Activated T-cell treated with anti-CD3 and anti-CD28 coated beads, Interleukin-2, amount 50 U/mL, for 1 hour (primary cell): Measurements from ENCODE around the gene IL4R.

ENCODE experiments used
- DNase-seq: peaks from one replicate; pipeline ENCODE4 v3.0.0-alpha.2; 2020

IL4R gene

GRCh38 chr16:27363246-27363632 is 49.5 kb downstream of the IL4R start:
- DNase-seq: no peak

GRCh38 chr16:27363797-27364196 is 50.0 kb downstream of the IL4R start:
- DNase-seq: no peak

GRCh38 chr16:27364493-27365141 is 50.8 kb downstream of the IL4R start:
- no peak for DNase-seq

GRCh38 chr16:27365142-27366089 is 51.6 kb downstream of the IL4R start:
- no peak for DNase-seq

GRCh38 chr16:27366687-27367460 is 53.1 kb downstream of the IL4R start:
- peak; percentile 71 for DNase-seq

GRCh38 chr16:27367461-27368357 is 53.9 kb downstream of the IL4R start:
- peak; percentile 88 for DNase-seq

- no peak for DNase-seq
These were observed 54.6 kb downstream of the IL4R start for GRCh38 chr16:27368358-27368722.

GRCh38 chr16:27369806-27370205 is 56.0 kb downstream of the IL4R start:
- no peak for DNase-seq

- DNase-seq: no peak
These were observed 56.5 kb downstream of the IL4R start for GRCh38 chr16:27370318-27370717.

GRCh38 chr16:27373312-27373711 is 59.5 kb downstream of the IL4R start:
- DNase-seq: no peak

GRCh38 chr16:27374221-27374803 is 60.5 kb downstream of the IL4R start:
- no peak for DNase-seq

GRCh38 chr16:27374804-27375425 is 61.1 kb downstream of the IL4R start:
- DNase-seq: peak; percentile 63

- no peak for DNase-seq
These were observed 64.1 kb downstream of the IL4R start for GRCh38 chr16:27377666-27378485.

- DNase-seq: no peak
These were observed 65.2 kb downstream of the IL4R start for GRCh38 chr16:27378871-27379481.

GRCh38 chr16:27379919-27380318 is 66.1 kb downstream of the IL4R start:
- DNase-seq: no peak

GRCh38 chr16:27381236-27381635 is 67.5 kb downstream of the IL4R start:
- no peak for DNase-seq

- DNase-seq: no peak
These were observed 68.4 kb downstream of the IL4R start for GRCh38 chr16:27381974-27382855.

GRCh38 chr16:27383556-27384243 is 69.9 kb downstream of the IL4R start:
- no peak for DNase-seq
